GM21526 (cell line): ENCODE data around the gene OLA1.

ENCODE experiments used
- ATAC-seq: cut with Tn5 transposase; IDR thresholded peaks from one replicate; pipeline ENCODE4 v1.9.1; 2021; ENCODE audit warnings: moderate library complexity; ENCODE audit not compliant: unreplicated experiment, low FRiP score

Gene OLA1

GRCh38 chr2:174044556-174044955 lies 203.8 kb downstream of the OLA1 start:
- ATAC-seq: no peak

GRCh38 chr2:174040417-174040701 lies 208.0 kb downstream of the OLA1 start:
- ATAC-seq: no peak

- ATAC-seq: peak; percentile 78
Observed at GRCh38 chr2:174039551-174040416, 208.5 kb downstream of the OLA1 start.

GRCh38 chr2:174038462-174038861 lies 209.9 kb downstream of the OLA1 start:
- no peak for ATAC-seq

GRCh38 chr2:174036825-174037224 lies 211.5 kb downstream of the OLA1 start:
- no peak for ATAC-seq

GRCh38 chr2:174035981-174036742 lies 212.2 kb downstream of the OLA1 start:
- ATAC-seq: no peak

- ATAC-seq: no peak
Observed at GRCh38 chr2:174035117-174035635, 213.2 kb downstream of the OLA1 start.

GRCh38 chr2:174033163-174033550 lies 215.2 kb downstream of the OLA1 start:
- no peak for ATAC-seq

- ATAC-seq: no peak
Observed at GRCh38 chr2:174031226-174031625, 217.1 kb downstream of the OLA1 start.

GRCh38 chr2:174028935-174029334 lies 219.4 kb downstream of the OLA1 start:
- no peak for ATAC-seq

GRCh38 chr2:174027956-174028355 lies 220.4 kb downstream of the OLA1 start:
- ATAC-seq: no peak

- ATAC-seq: no peak
Observed at GRCh38 chr2:174026122-174026845, 222.0 kb downstream of the OLA1 start.

GRCh38 chr2:174025271-174026121 lies 222.8 kb downstream of the OLA1 start:
- ATAC-seq: no peak

GRCh38 chr2:174024524-174025270 lies 223.6 kb downstream of the OLA1 start:
- no peak for ATAC-seq

- no peak for ATAC-seq
Observed at GRCh38 chr2:174023591-174024523, 224.5 kb downstream of the OLA1 start.
